Mesenchymal stem cell (in vitro differentiated cells and primary cell): ENCODE data around the gene HSPA1B.
"Not testable (repeated sequence)": the region's sequence is repeated elsewhere in the genome, so short reads cannot be mapped to it uniquely, and the experiment has no call there.

Experiments used
- DNase-seq: peaks from one replicate; pipeline ENCODE4 v3.0.0-alpha.2; 2013
- H2AFZ ChIP-seq: one replicate; pipeline ENCODE4 v1.6.1; 2013; ENCODE audit warnings: low read depth, mild to moderate bottlenecking, control low read depth, inconsistent platforms, low read length, moderate library complexity
- H2AK5ac ChIP-seq: 2 replicates; pipeline ENCODE4 v1.6.1; 2013; ENCODE audit warnings: low read length, moderate library complexity, mild to moderate bottlenecking, inconsistent platforms; ENCODE audit not compliant: severe bottlenecking
- H2BK120ac ChIP-seq: one replicate; pipeline ENCODE4 v1.6.1; 2013; ENCODE audit warnings: low read depth, mild to moderate bottlenecking, inconsistent platforms, low read length, moderate library complexity
- H2BK12ac ChIP-seq, 2 experiments: one replicate each; pipeline ENCODE4 v1.6.1; 2013; ENCODE audit warnings: inconsistent platforms in 2 of 2, low read length in 2 of 2, mild to moderate bottlenecking in 2 of 2, moderate library complexity in 2 of 2, control low read depth in 1 of 2
- H2BK15ac ChIP-seq: one replicate; pipeline ENCODE4 v1.6.1; 2013; ENCODE audit warnings: mild to moderate bottlenecking, low read depth, inconsistent platforms; ENCODE audit not compliant: poor library complexity, severe bottlenecking
- H2BK5ac ChIP-seq: 2 replicates; pipeline ENCODE4 v1.6.1; 2013; ENCODE audit warnings: low read depth, mild to moderate bottlenecking, low read length, control low read depth, inconsistent platforms; ENCODE audit not compliant: poor library complexity, severe bottlenecking
- H3K14ac ChIP-seq, 2 experiments: one replicate each; pipeline ENCODE4 v1.6.1; 2013; ENCODE audit warnings: inconsistent platforms in 2 of 2, low read length in 2 of 2, control low read depth in 1 of 2, mild to moderate bottlenecking in 1 of 2, moderate library complexity in 1 of 2
- H3K18ac ChIP-seq, 2 experiments: one replicate each; pipeline ENCODE4 v1.6.1; 2013; ENCODE audit warnings: inconsistent platforms in 2 of 2, low read length in 2 of 2, control low read depth in 1 of 2, low read depth in 1 of 2, mild to moderate bottlenecking in 1 of 2
- H3K23ac ChIP-seq, 2 experiments: one replicate each; pipeline ENCODE4 v1.6.1; 2013; ENCODE audit warnings: inconsistent platforms in 2 of 2, low read length in 2 of 2, mild to moderate bottlenecking in 2 of 2, moderate library complexity in 2 of 2, control low read depth in 1 of 2
- H3K27ac ChIP-seq: 2 replicates; pipeline ENCODE4 v1.5.1; 2013; ENCODE audit warnings: mild to moderate bottlenecking, moderate library complexity, low read length, control low read depth, inconsistent platforms; ENCODE audit not compliant: poor library complexity, severe bottlenecking
- H3K27me3 ChIP-seq, 2 experiments: 2 replicates each; pipeline versions ENCODE4 v1.6.1 to v1.7.0; 2013; ENCODE audit warnings: low read length in 2 of 2, mild to moderate bottlenecking in 2 of 2, moderate library complexity in 2 of 2, control low read depth in 1 of 2, inconsistent platforms in 1 of 2; ENCODE audit not compliant: control insufficient read depth in 1 of 2, insufficient read depth in 1 of 2
- H3K36me3 ChIP-seq, 2 experiments: 2 replicates each; pipeline versions ENCODE4 v1.6.1 to v1.7.0; 2013; ENCODE audit warnings: low read length in 2 of 2, control low read depth in 1 of 2, inconsistent platforms in 1 of 2, low read depth in 1 of 2, mild to moderate bottlenecking in 1 of 2; ENCODE audit not compliant: insufficient read depth in 2 of 2, control insufficient read depth in 1 of 2
- H3K4ac ChIP-seq, 2 experiments: one replicate each; pipeline ENCODE4 v1.6.1; 2013; ENCODE audit warnings: inconsistent platforms in 2 of 2, low read length in 2 of 2, mild to moderate bottlenecking in 2 of 2, moderate library complexity in 2 of 2, control low read depth in 1 of 2, low read depth in 1 of 2
- H3K4me1 ChIP-seq: 2 replicates; pipeline ENCODE4 v1.6.1; 2013; ENCODE audit warnings: low read depth, low read length, control low read depth; ENCODE audit not compliant: control insufficient read depth, insufficient read depth
- H3K4me2 ChIP-seq: 2 replicates; pipeline ENCODE4 v1.6.1; 2013; ENCODE audit warnings: low read length, mild to moderate bottlenecking, inconsistent platforms; ENCODE audit not compliant: poor library complexity, severe bottlenecking
- H3K4me3 ChIP-seq, 2 experiments: 2 replicates each; pipeline versions ENCODE4 v1.5.1 to v1.7.0; 2013; ENCODE audit warnings: low read length in 2 of 2, mild to moderate bottlenecking in 2 of 2, control low read depth in 1 of 2, low read depth in 1 of 2; ENCODE audit not compliant: insufficient read depth in 1 of 2
- H3K79me1 ChIP-seq: replicated peaks from 2 replicates; pipeline ENCODE4 v1.6.1; 2013; ENCODE audit warnings: mild to moderate bottlenecking, control low read depth, low read length, inconsistent platforms; ENCODE audit not compliant: poor library complexity, severe bottlenecking
- H3K9ac ChIP-seq: 2 replicates; pipeline ENCODE4 v1.7.0; 2013; ENCODE audit warnings: mild to moderate bottlenecking, low read length, moderate library complexity
- H3K9me3 ChIP-seq: 2 replicates; pipeline ENCODE4 v1.7.0; 2013; ENCODE audit warnings: mild to moderate bottlenecking, low read length; ENCODE audit not compliant: control insufficient read depth
- H4K8ac ChIP-seq: one replicate; pipeline ENCODE4 v1.6.1; 2013; ENCODE audit warnings: inconsistent platforms, mild to moderate bottlenecking, low read length, moderate library complexity
- H4K91ac ChIP-seq: one replicate; pipeline ENCODE4 v1.6.1; 2013; ENCODE audit warnings: mild to moderate bottlenecking, low read length, inconsistent platforms
- WGBS: methylation state at CpG from one replicate; pipeline ENCODE4 v1.1.7; 2013; ENCODE audit warnings: mixed read lengths; 5-methylcytosine and 5-hydroxymethylcytosine counted together

The HSPA1B gene

GRCh38 chr6:31861150-31861549 lies 33.6 kb downstream of the HSPA1B start:
- no peak overlapping the region for H2BK12ac ChIP-seq
- no peak overlapping the region for H3K4me3 ChIP-seq
- H3K27me3 ChIP-seq: no peaks in the 10 kb centered on the region
- H3K23ac ChIP-seq: no peak overlapping the region
- no peak overlapping the region for H3K18ac ChIP-seq
- DNase-seq: no peak
- peaks cover 11% of the 10 kb centered on the region for H3K4me1 ChIP-seq
- no peak overlapping the region for H4K8ac ChIP-seq
- H2BK5ac ChIP-seq: no peak overlapping the region
- no peak overlapping the region for H3K14ac ChIP-seq
- H2AK5ac ChIP-seq: no peak overlapping the region
- peaks cover 31 to 43% of the 10 kb centered on the region in 2 experiments for H3K36me3 ChIP-seq
- no peak overlapping the region for H2AFZ ChIP-seq
- H3K4me2 ChIP-seq: no peak overlapping the region
- no peak overlapping the region for H3K4ac ChIP-seq
- 99% methylated on average over 7 of the region's 7 CpGs for WGBS
- no peak overlapping the region for H2BK15ac ChIP-seq
- no peak overlapping the region for H2BK120ac ChIP-seq
- no peak overlapping the region for H4K91ac ChIP-seq
- H3K79me1 ChIP-seq: peaks cover 33% of the 10 kb centered on the region
- H3K9ac ChIP-seq: peak overlapping the region; percentile 97
- no peaks in the 10 kb centered on the region for H3K9me3 ChIP-seq
- no peak overlapping the region for H3K27ac ChIP-seq

DNA sequence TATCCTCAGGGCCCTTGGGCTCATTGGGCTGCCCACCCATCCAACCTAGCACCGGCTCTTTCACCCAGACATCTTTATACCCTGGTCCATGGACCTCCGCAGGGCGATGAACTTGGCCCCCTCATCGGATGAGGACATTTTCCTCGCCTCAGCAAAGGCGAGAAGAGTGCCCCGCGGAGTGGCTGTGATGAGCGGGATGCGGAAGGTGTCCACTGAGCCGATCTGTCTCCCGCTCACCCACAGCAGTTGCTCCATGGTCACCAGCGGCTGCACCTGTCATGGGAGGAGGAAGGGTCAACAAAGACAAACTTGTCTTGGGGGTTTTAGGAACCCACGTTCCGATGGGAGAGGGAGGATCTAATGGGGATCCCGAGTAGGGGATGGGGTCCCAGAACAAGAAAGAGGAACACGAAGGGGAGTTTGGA lies 34.4 kb downstream of the HSPA1B start:
- Histone ChIP-seq H3K4ac (peak overlapping the region in 1 of 2 experiments; percentile 69), H2BK15ac (peak overlapping the region; percentile 12), H3K27ac (no peak overlapping the region), H3K79me1 (peaks cover 33% of the 10 kb centered on the region), H3K4me3 (peak overlapping the region; percentile 66 to 99), H3K18ac (peak overlapping the region; percentile 40), H2AK5ac (no peak overlapping the region), H4K91ac (no peak overlapping the region), H3K9ac (peak overlapping the region; percentile 97), H3K14ac (peak overlapping the region in 1 of 2 experiments; percentile 81), H3K4me2 (peak overlapping the region; percentile 95), H2BK120ac (no peak overlapping the region), H2AFZ (no peak overlapping the region), H4K8ac (no peak overlapping the region), H3K36me3 (peaks cover 31 to 41% of the 10 kb centered on the region in 2 experiments), H3K4me1 (peaks cover 11% of the 10 kb centered on the region), H2BK12ac (peak overlapping the region in 1 of 2 experiments; percentile 7), H3K27me3 (no peaks in the 10 kb centered on the region), H3K9me3 (no peaks in the 10 kb centered on the region), H2BK5ac (peak overlapping the region; percentile 24), H3K23ac (peak overlapping the region in 1 of 2 experiments; percentile 2)
- 64% methylated on average over 17 of the region's 17 CpGs for WGBS
- no peak for DNase-seq

DNA sequence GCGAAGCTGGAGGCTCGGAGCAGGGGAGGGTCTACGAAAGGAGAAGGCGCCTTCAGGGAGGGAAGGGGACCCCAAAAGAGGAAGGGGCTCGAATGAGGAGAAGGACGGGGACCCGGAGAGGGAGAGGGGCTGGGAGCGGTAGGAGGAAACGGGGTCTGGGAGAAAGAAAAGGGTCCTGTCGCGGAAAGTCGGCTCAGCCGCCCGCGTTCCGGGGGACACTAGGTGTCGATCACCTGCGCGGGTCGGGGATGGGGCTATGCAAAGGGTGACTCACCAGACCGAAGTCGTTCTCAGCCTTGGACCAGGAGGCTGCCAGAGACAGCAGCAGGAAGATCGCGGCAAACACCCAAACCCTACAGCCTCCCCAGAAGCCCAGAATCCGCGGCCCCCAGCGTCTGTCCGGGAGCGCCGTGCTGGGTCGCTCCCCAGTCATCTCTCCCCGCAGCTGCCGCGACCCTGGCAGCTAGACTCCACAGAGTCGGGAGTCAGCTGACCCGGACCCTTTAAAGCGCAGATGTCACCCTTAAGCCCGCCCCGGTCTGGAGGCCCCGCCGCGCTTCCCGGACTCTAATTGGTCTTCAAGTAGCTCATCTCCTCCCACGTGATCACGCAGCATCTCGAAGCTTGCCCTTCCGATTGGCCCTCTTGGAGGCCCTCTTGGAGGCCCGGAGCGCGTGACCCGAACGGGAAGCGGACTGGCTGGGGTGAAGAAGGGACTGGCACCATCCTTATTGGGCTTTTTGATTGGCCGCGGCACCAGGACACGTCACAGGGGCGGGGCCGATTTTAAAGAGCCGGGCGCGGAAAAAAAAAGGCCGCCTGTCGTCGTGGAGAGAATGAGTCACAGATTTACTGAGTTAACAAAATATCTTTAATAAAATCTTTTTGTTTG lies 35.1 kb downstream of the HSPA1B start, which contains the start of gene NEU1:
Gene NEU1, minus strand, starts transcription at position 478 of the 892 bp plus-strand sequence. Its CDS starts 45 bp downstream, at position 433.
- Histone ChIP-seq H3K4me2 (peak within 1 kb of the TSS; percentile 95), H3K36me3 (peaks cover 31 to 34% of the 10 kb centered on the region in 2 experiments), H2BK15ac (peak within 1 kb of the TSS; percentile 89), H2BK120ac (no peak within 1 kb of the TSS), H3K14ac (peak within 1 kb of the TSS in 1 of 2 experiments; percentile 81), H2BK12ac (peak within 1 kb of the TSS in 1 of 2 experiments; percentile 7), H3K9me3 (no peaks in the 10 kb centered on the region), H3K4me1 (peaks cover 11% of the 10 kb centered on the region), H3K27ac (peak within 1 kb of the TSS; percentile 30), H3K27me3 (no peaks in the 10 kb centered on the region), H3K9ac (peak within 1 kb of the TSS; percentile 97), H3K4ac (peak within 1 kb of the TSS; percentile 20 to 69), H3K79me1 (peaks cover 33% of the 10 kb centered on the region), H2AFZ (peak within 1 kb of the TSS; percentile 65), H4K8ac (peak within 1 kb of the TSS; percentile 59), H3K23ac (peak within 1 kb of the TSS in 1 of 2 experiments; percentile 2), H2AK5ac (no peak within 1 kb of the TSS), H4K91ac (peak within 1 kb of the TSS; percentile 64), H3K18ac (peak within 1 kb of the TSS; percentile 40), H3K4me3 (peak within 1 kb of the TSS; percentile 66 to 99), H2BK5ac (peak within 1 kb of the TSS; percentile 24)
- under 1% methylated on average over 61 of the region's 64 CpGs for WGBS
- peak; percentile 100 for DNase-seq

GRCh38 chr6:31864123-31864562 lies 36.6 kb downstream of the HSPA1B start:
- H3K4me1 ChIP-seq: peaks cover 11% of the 10 kb centered on the region
- H3K4ac ChIP-seq: peak overlapping the region in 1 of 2 experiments; percentile 2
- H3K23ac ChIP-seq, H3K27me3 ChIP-seq, H4K8ac ChIP-seq, H2AK5ac ChIP-seq, H2BK120ac ChIP-seq, H2BK5ac ChIP-seq, H2BK12ac ChIP-seq, H3K9me3 ChIP-seq, H2BK15ac ChIP-seq, H3K14ac ChIP-seq, H2AFZ ChIP-seq, DNase-seq, H4K91ac ChIP-seq: not testable (repeated sequence)
- peaks cover 22 to 23% of the 10 kb centered on the region in 2 experiments for H3K36me3 ChIP-seq
- H3K18ac ChIP-seq: peak overlapping the region in 1 of 2 experiments; percentile 16
- peak overlapping the region; percentile 30 for H3K27ac ChIP-seq
- H3K4me2 ChIP-seq: peak overlapping the region; percentile 58
- H3K9ac ChIP-seq: peak overlapping the region; percentile 87
- H3K4me3 ChIP-seq: peak overlapping the region in 1 of 2 experiments; percentile 85
- H3K79me1 ChIP-seq: peaks cover 30% of the 10 kb centered on the region
- WGBS: 41% methylated on average over 15 of the region's 16 CpGs
